HG03045 (cell line): Measurements from ENCODE around the gene DUSP6.
"Not testable (repeated sequence)": the region's sequence is repeated elsewhere in the genome, so short reads cannot be mapped to it uniquely, and the experiment has no call there.

Experiments
- ATAC-seq: cut with Tn5 transposase; IDR thresholded peaks from one replicate; pipeline ENCODE4 v1.9.1; 2021; ENCODE audit warnings: mild to moderate bottlenecking, moderate library complexity; ENCODE audit not compliant: unreplicated experiment

The DUSP6 gene

DNA sequence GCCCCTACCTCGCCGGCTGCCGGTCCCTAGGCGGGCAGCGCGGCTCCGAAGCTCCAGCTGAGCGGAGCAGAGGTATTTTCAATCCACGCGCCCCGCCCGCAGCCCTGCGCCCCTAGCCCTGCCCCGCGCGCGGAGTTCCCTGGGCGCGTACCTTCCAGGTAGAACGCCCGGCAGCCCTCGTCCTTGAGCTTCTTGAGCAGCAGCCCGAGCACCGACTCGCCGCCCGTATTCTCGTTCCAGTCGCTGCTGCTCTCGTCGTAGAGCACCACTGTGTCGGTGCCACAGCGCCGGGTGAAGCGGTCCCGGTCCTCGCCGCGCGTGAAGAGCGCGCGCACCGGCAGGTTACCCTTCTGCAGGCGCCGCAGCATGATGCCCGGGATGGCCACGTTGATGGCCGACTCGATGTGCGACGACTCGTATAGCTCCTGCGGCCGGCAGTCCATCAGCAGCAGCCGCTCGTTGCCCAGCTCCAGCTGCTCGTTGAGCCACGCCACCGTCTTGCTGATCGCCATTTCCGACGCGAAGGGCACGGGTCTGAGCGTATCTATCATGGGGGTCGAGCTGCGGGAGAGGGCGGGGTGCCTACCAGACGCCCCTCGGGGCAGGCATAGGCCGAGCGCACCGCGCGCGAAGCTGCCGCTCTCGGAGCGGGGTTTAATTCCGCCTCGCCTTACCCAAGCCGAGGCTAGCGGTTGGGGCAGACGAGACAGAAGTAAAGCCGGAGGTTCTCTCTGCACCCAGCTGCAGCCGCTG is 636 bp downstream of the DUSP6 start:
- peak; percentile 20 for ATAC-seq

GRCh38 chr12:89350630-89351488 is 1.4 kb downstream of the DUSP6 start:
- no peak for ATAC-seq

GRCh38 chr12:89350260-89350629 is 2.1 kb downstream of the DUSP6 start:
- ATAC-seq: no peak

GRCh38 chr12:89349814-89350213 is 2.5 kb downstream of the DUSP6 start:
- ATAC-seq: no peak

DNA sequence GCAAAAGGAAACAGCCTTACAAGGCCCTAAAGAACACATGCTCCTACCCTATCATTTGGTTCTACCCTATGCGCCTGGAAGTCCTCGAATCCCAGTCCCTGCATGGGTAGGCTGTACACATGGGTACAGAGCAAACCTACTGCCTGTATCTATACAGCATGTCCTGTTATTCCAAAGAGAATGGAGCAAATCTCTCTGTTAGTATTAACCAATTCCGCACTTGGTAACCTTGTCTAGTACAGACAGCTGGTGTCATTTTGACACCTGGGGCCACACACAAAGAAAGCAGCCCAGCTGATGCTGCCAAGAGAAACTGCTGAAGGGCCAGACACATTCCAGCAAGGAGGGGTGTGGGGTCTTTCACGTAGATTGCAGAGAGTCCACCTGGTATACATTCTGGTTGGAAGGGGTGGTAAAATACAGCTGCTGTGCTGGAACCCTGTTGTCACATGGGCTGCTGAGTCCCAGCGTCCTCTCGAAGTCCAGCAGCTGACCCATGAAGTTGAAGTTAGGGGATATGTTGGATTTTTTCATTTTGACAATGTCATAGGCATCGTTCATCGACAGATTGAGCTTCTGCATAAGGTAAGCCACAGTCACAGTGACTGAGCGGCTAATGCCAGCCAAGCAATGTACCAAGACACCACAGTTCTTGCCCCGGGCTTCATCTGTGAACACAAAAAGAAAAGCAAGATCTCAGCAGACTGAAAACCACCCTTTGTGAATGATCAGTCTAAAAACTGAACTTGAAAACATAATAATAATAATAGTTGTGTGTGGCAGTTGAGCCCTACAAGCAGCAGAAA is 3.2 kb downstream of the DUSP6 start:
- no peak for ATAC-seq

- no peak for ATAC-seq
Measured at GRCh38 chr12:89347325-89347829, 4.9 kb downstream of the DUSP6 start.

- peak; percentile 0 for ATAC-seq
Measured at GRCh38 chr12:89346741-89347324, 5.5 kb downstream of the DUSP6 start.

GRCh38 chr12:89345830-89346740 is 6.2 kb downstream of the DUSP6 start:
- ATAC-seq: peak; percentile 98

GRCh38 chr12:89345376-89345775 is 6.9 kb downstream of the DUSP6 start:
- ATAC-seq: no peak

DNA sequence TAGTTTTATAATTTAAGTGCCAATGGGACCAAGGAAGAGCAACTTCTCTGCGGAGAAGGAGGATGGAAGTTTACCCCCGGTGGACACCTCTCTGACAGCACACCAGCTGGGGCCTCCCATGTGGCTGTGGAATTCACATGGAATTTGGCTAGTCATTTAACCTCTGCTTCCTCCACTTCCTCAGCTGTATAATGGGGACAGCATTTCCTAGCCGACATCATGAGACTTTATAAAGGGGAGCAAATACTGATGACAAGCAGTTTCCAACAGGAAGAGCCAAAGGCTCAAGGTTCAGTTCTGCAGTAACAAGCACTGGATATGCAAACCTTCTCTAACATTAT is 7.5 kb downstream of the DUSP6 start:
- no peak for ATAC-seq

GRCh38 chr12:89344043-89344861 is 8.0 kb downstream of the DUSP6 start:
- no peak for ATAC-seq

- no peak for ATAC-seq
Measured at GRCh38 chr12:89343127-89343526, 9.2 kb downstream of the DUSP6 start.

- no peak for ATAC-seq
Measured at GRCh38 chr12:89340861-89341260, 11.4 kb downstream of the DUSP6 start.

GRCh38 chr12:89339526-89339925 is 12.8 kb downstream of the DUSP6 start:
- ATAC-seq: no peak

DNA sequence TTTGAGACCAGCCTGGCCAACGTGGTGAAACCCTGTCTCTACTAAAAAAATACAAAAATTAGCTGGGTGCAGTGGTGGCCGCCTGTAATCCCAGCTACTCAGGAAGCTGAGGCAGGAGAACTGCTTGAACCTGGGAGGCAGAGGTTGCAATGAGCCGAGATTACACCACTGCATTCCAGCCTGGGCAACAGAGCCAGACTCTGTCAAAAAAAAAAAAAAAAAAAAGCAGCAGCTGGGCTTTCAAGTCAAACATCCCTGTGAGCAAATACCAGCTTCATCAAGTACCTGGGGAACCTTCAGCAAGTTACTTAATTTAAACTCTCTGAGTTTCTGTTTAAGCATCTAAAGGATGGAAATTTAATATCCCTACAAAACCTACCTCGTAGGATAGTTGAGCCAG is 15.2 kb downstream of the DUSP6 start:
- ATAC-seq: not testable (repeated sequence)

GRCh38 chr12:89335452-89336244 is 16.7 kb downstream of the DUSP6 start:
- no peak for ATAC-seq

- no peak for ATAC-seq
Measured at GRCh38 chr12:89334548-89335169, 17.6 kb downstream of the DUSP6 start.
